Measurements from ENCODE around the gene RHOU.

GRCh38 chr1:228778961-228779360, 43.7 kb downstream of the RHOU start:
- TF ChIP-seq POLR2A (IDR thresholded peaks at IDR 0.05; ENCODE audit: low read length) (no peak), GATA1 (IDR thresholded peaks at IDR 0.05; ENCODE audit: low read depth, low read length) (no peak)
